Measurements from ENCODE around the gene NME9. TPM values are rescaled to one million over a fixed set of nuclear protein-coding genes. Genes with fewer than 3 reads are reported as not detected.

The NME9 gene
- total RNA-seq, 4 donors from 2014 or later = 0.66 TPM; not detected in 3

GRCh38 chr3:138351916-138352550 lies 22.4 kb upstream of the NME9 start:
- no peak for TF ChIP-seq CTCF (IDR thresholded peaks at IDR 0.05; ENCODE audit: low read depth)

- TF ChIP-seq CTCF (IDR thresholded peaks at IDR 0.05; ENCODE audit: low read depth) = no peak
These were observed 21.5 kb upstream of the NME9 start for GRCh38 chr3:138351151-138351550.

- TF ChIP-seq CTCF (IDR thresholded peaks at IDR 0.05; ENCODE audit: low read depth) = no peak
These were observed 20.4 kb upstream of the NME9 start for GRCh38 chr3:138349926-138350665.

- no peak for TF ChIP-seq CTCF (IDR thresholded peaks at IDR 0.05; ENCODE audit: low read depth)
These were observed 19.4 kb upstream of the NME9 start for GRCh38 chr3:138348754-138349739.

GRCh38 chr3:138347960-138348753 lies 18.5 kb upstream of the NME9 start, which contains the start of gene MRAS:
TSS of gene MRAS (plus strand) at chr3:138348579. CDS start at chr3:138372884, 24,305 bp downstream.
- no peak for TF ChIP-seq CTCF (IDR thresholded peaks at IDR 0.05; ENCODE audit: low read depth)

- TF ChIP-seq CTCF (IDR thresholded peaks at IDR 0.05; ENCODE audit: low read depth) = no peak
These were observed 15.1 kb upstream of the NME9 start for GRCh38 chr3:138344754-138345153.
